Urinary bladder (tissue), 4 donors: ENCODE results near the gene ENOSF1. TPM values are rescaled to one million over a fixed set of nuclear protein-coding genes. Genes with fewer than 3 reads are reported as not detected.

Experiments used
- DNase-seq: peaks from one replicate; pipeline ENCODE4 v3.0.0-alpha.2; 2015; ENCODE audit errors: extremely low spot score
- H3K27ac ChIP-seq: one replicate; pipeline ENCODE4 v1.5.1; 2013; ENCODE audit warnings: low read depth, mild to moderate bottlenecking, moderate library complexity
- H3K36me3 ChIP-seq: one replicate; pipeline ENCODE4 v1.6.1; 2013; ENCODE audit warnings: mild to moderate bottlenecking, moderate library complexity; ENCODE audit not compliant: insufficient read depth
- H3K4me1 ChIP-seq: one replicate; pipeline ENCODE4 v1.6.1; 2013; ENCODE audit warnings: mild to moderate bottlenecking, moderate library complexity; ENCODE audit not compliant: insufficient read depth
- H3K4me3 ChIP-seq: one replicate; pipeline ENCODE4 v1.5.1; 2013; ENCODE audit warnings: low read depth, low read length
- WGBS: extraction: QIAGEN DNeasy Blood & Tissue Kit; methylation state at CpG from one replicate; pipeline ENCODE4 v1.1.7; 2013; 5-methylcytosine and 5-hydroxymethylcytosine counted together
- polyA plus RNA-seq: library from polyadenylated mRNA; stranded (reverse); fragments of 200-250 nt; gene quantifications from one replicate; pipeline ENCODE4 v1.2.3, GENCODE V29; 2013
- total RNA-seq: library from RNA; depleted of rRNA; stranded (reverse); fragments of >200 nt; gene quantifications from one replicate; pipeline ENCODE4 v1.2.3, GENCODE V29; 2014
- donor health status: healthy with polysubstance abuse.
- donor health status: healthy.

The ENOSF1 gene
- total and polyA plus RNA-seq, 2 donors, result 26.3 to 53.0 TPM

- Histone ChIP-seq H3K4me3 (no peak overlapping the region), H3K4me1 (no peaks in the 10 kb centered on the region), H3K36me3 (no peaks in the 10 kb centered on the region), H3K27ac (no peak overlapping the region)
- WGBS, result 85% methylated on average over 5 of the region's 5 CpGs
- no peak for DNase-seq
Observed at GRCh38 chr18:676069-676468, 36.4 kb downstream of the ENOSF1 start.

GRCh38 chr18:675307-675706 is 37.1 kb downstream of the ENOSF1 start:
- Histone ChIP-seq H3K36me3 (no peaks in the 10 kb centered on the region), H3K4me3 (no peak overlapping the region), H3K4me1 (no peaks in the 10 kb centered on the region), H3K27ac (no peak overlapping the region)
- 96% methylated on average over 7 of the region's 7 CpGs for WGBS
- DNase-seq, result no peak

DNA sequence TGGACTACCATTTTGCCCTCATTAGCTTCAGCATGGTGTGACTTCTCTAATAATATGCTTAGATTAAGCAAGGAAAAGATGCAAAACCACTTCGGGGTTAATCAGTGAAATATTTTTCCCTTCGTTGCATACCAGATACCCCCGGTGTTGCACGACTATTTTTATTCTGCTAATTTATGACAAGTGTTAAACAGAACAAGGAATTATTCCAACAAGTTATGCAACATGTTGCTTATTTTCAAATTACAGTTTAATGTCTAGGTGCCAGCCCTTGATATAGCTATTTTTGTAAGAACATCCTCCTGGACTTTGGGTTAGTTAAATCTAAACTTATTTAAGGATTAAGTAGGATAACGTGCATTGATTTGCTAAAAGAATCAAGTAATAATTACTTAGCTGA is 38.7 kb downstream of the ENOSF1 start:
- Histone ChIP-seq H3K4me1 (no peaks in the 10 kb centered on the region), H3K27ac (no peak overlapping the region), H3K36me3 (no peaks in the 10 kb centered on the region), H3K4me3 (no peak overlapping the region)
- 38% methylated on average over 5 of the region's 5 CpGs for WGBS
- DNase-seq, result no peak

GRCh38 chr18:673317-673716 is 39.1 kb downstream of the ENOSF1 start:
- H3K36me3 ChIP-seq, result no peaks in the 10 kb centered on the region
- no peak overlapping the region for H3K27ac ChIP-seq
- 53% methylated on average over 3 of the region's 3 CpGs for WGBS
- H3K4me1 ChIP-seq, result no peaks in the 10 kb centered on the region
- H3K4me3 ChIP-seq, result no peak overlapping the region
- no peak for DNase-seq

- DNase-seq, result no peak
- WGBS, result 92% methylated on average over 1 of the region's 1 CpG
- no peak overlapping the region for H3K4me3 ChIP-seq
- no peak overlapping the region for H3K27ac ChIP-seq
- H3K4me1 ChIP-seq, result no peaks in the 10 kb centered on the region
- H3K36me3 ChIP-seq, result no peaks in the 10 kb centered on the region
Observed at GRCh38 chr18:671405-671804, 41.0 kb downstream of the ENOSF1 start.

- no peaks in the 10 kb centered on the region for H3K4me1 ChIP-seq
- DNase-seq, result no peak
- H3K4me3 ChIP-seq, result no peak overlapping the region
- H3K36me3 ChIP-seq, result no peaks in the 10 kb centered on the region
- 95% methylated on average over 11 of the region's 11 CpGs for WGBS
- H3K27ac ChIP-seq, result no peak overlapping the region
Observed at GRCh38 chr18:670522-670921, 41.9 kb downstream of the ENOSF1 start.

DNA sequence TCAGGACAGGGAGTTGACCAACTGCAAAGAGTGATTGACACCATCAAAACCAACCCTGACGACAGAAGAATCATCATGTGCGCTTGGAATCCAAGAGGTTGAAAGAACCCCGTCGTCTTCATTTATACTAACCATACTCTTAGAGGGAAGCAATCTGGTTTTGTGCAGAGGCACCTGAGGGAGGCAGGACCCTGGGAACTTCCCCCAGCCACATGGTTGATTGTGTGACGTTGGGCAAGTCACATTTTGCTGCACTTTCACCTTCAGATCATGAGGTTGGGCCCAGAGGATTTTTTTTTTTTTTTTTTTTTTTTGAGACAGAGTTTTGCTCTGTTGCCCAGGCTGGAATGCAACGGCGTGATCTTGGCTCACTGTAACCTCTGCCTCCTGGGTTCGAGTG is 43.4 kb downstream of the ENOSF1 start:
- Histone ChIP-seq H3K27ac (no peak overlapping the region), H3K36me3 (no peaks in the 10 kb centered on the region), H3K4me3 (no peak overlapping the region), H3K4me1 (no peaks in the 10 kb centered on the region)
- no peak for DNase-seq
- WGBS, result 94% methylated on average over 8 of the region's 8 CpGs

GRCh38 chr18:668260-668659 is 44.2 kb downstream of the ENOSF1 start:
- no peak overlapping the region for H3K4me3 ChIP-seq
- no peaks in the 10 kb centered on the region for H3K36me3 ChIP-seq
- 74% methylated on average over 1 of the region's 1 CpG for WGBS
- no peak for DNase-seq
- H3K27ac ChIP-seq, result no peak overlapping the region
- H3K4me1 ChIP-seq, result no peaks in the 10 kb centered on the region

GRCh38 chr18:666628-667027 is 45.8 kb downstream of the ENOSF1 start:
- no peaks in the 10 kb centered on the region for H3K36me3 ChIP-seq
- H3K27ac ChIP-seq, result no peak overlapping the region
- no peaks in the 10 kb centered on the region for H3K4me1 ChIP-seq
- no peak for DNase-seq
- H3K4me3 ChIP-seq, result no peak overlapping the region
- 97% methylated on average over 3 of the region's 3 CpGs for WGBS

DNA sequence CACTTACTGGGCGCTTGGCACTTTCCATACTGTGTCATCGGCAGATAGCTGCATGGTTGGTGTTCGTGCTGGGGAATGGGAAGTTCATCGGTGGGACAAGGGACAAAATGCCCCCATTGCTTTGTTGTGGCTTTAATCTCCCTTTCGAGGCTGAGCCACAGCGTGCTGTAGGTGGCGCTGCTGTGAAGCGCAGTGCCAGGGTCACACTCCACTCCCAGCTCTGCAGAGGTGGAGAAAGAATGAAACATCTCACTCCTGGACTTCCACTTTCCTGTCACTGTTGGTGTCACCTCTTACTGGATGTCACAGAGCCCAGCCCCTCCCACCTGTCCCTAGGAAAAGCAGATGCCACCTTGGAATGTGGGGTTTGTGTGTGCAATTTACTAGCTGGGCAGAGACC is 46.3 kb downstream of the ENOSF1 start:
- no peak overlapping the region for H3K4me3 ChIP-seq
- H3K4me1 ChIP-seq, result no peaks in the 10 kb centered on the region
- 86% methylated on average over 8 of the region's 8 CpGs for WGBS
- no peaks in the 10 kb centered on the region for H3K36me3 ChIP-seq
- DNase-seq, result no peak
- H3K27ac ChIP-seq, result no peak overlapping the region

- Histone ChIP-seq H3K4me3 (no peak overlapping the region), H3K4me1 (no peaks in the 10 kb centered on the region), H3K27ac (no peak overlapping the region), H3K36me3 (no peaks in the 10 kb centered on the region)
- DNase-seq, result no peak
- WGBS, result 95% methylated on average over 4 of the region's 4 CpGs
Observed at GRCh38 chr18:662197-662596, 50.2 kb downstream of the ENOSF1 start.

DNA sequence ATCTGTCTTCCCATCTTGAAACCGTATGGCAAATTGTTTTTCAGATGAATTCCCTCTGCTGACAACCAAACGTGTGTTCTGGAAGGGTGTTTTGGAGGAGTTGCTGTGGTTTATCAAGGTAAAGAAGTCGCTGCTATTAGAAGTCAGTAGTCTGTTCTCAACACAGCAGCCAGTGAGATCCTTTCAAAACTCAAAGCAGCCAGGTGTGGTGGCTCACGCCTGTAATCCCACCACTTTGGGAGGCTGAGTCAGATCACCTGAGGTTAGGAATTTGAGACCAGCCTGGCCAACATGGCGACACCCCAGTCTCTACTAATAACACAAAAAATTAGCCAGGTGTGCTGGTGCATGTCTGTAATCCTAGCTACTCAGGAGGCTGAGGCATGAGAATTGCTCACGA is 52.8 kb downstream of the ENOSF1 start:
- WGBS, result 92% methylated on average over 6 of the region's 6 CpGs
- DNase-seq, result no peak
- H3K36me3 ChIP-seq, result no peaks in the 10 kb centered on the region
- no peak overlapping the region for H3K27ac ChIP-seq
- no peak overlapping the region for H3K4me3 ChIP-seq
- H3K4me1 ChIP-seq, result no peaks in the 10 kb centered on the region

DNA sequence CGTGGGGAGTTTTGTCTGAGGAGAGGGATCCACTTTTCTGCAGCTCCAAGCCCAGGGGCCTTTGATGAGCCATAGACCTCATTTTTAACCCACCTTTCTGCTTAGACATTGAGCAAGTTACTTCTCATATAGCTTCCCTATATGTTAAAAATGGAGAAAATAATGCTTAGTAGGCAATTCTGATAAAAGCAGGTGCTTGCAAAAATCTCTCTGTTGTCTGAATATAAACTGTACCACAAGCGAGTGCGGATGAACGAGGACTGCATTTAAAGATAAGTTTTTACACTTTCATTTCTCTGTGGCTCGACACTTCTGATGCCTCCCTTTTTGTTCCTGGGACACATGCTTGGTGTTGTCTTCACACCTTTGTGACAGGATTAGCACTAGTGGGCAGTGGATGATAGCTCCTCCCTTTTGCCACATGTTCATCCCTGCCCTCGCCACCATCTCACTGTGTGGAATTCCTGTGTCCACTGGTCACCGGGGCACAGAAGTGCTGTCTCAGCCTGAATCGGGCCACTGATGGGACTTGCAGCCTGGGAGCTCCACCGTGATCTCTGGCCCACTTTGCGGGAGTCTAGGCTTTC is 53.4 kb downstream of the ENOSF1 start:
- DNase-seq, result no peak
- Histone ChIP-seq H3K27ac (no peak overlapping the region), H3K4me3 (no peak overlapping the region), H3K36me3 (no peaks in the 10 kb centered on the region), H3K4me1 (no peaks in the 10 kb centered on the region)
- WGBS, result 84% methylated on average over 10 of the region's 10 CpGs

GRCh38 chr18:658001-658946 is 54.2 kb downstream of the ENOSF1 start:
- H3K36me3 ChIP-seq, result no peaks in the 10 kb centered on the region
- peak; percentile 85 for DNase-seq
- H3K4me1 ChIP-seq, result no peaks in the 10 kb centered on the region
- WGBS, result 2% methylated on average over 72 of the region's 72 CpGs
- H3K27ac ChIP-seq, result no peak overlapping the region
- H3K4me3 ChIP-seq, result peak overlapping the region; percentile 66
